HL-60/S4 treated with phorbol 12-myristate 13-acetate at 8.2 ng/mL for 4 days and 3 days (cell line): ENCODE measurements around the gene HLX.

Experiments used
- in situ Hi-C: fragments of 300-500 bp; cut with MboI; formaldehyde crosslinking; loops from 2 replicates; pipeline ENCODE4 v1.15.0; 2022; ENCODE audit warnings: low sequenced_read_pairs

The HLX gene

DNA sequence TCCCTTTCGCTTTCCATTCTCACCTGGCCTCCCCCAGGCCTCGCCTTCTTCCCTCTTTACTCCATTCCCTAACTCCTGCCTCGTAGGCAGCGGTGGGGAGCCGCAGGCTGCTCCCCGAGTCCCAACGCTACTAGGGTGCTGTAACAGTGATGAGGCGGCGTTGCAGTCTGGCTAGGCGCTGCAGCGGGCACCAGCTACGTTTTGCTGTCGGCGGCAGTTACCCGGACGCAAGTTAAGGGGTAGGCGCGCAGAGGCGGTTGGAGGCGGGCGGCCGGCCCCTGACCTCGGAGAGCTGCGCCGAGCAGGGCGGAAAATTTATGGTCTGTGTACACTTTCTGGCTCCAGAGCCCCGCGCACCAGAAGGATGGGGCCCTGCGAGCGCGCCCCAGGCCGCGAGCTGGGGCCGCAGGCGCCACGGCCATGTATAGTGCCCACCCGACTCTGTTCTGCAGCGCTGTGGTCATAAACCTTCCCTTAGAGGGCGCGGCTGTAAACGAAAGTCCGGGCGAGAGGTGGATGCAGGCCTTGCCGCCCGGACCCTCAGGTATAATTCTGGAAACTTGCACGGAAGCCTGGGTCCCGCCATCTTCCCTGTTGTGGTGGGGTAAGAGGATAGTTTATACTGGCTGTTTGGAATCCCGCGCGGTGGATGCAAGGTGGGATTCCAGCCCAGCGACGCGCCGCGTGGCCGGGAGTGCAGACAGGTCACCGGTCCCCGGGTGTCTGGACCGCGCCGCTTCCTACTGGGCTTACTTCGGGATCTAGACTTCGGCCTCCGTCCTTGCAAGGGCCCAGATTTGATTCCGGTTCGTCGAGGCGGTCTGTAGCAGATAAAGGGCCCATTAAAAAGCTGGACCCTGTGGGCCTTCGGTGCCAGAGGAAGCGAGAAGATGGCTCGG lies 15.0 kb downstream of the HLX start:
- in situ Hi-C loops: no loop called here

DNA sequence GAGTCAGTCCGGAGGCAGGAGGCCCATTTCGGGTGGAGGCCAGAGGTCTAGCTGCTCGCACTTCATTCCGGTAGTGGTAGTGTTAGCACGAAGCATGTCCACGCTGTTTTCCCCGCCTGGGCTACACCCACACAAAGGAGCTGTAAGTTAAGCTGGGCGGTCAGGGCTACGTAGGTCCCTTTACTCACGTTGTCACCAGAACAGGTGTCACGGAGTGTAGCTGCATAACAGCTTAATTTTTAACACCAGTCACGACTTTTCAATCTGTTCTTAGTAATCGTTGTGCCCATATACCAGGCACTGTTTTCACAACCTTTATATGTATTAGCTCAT lies 15.6 kb downstream of the HLX start:
- in situ Hi-C loops: no loop called here

DNA sequence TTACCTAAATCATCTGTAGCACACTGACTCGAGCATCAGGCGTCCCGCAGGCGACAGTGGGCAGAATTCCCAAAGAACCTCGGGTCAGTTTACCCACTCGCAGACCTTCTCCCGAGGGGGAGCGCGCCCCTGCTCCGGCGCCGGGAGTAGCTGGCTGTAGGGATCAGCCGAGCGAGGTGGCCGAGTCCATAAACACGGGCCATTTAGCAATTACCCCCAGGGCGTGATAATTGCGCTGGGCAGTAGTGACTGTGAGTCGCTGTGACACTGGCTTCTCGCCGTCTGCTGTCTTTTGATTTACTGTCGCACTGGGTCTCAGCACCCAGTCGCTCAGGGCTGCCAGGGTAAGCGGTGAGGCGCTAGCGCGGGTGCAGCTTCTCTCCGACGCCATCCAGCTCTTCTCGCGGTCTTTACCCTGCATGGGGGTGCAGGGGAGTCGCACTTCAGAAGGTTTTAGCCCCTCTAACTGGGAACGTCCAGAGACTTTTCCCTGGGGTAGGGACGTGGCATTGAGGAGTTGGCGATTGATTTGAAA lies 16.2 kb downstream of the HLX start:
- in situ Hi-C loops: no loop called here

DNA sequence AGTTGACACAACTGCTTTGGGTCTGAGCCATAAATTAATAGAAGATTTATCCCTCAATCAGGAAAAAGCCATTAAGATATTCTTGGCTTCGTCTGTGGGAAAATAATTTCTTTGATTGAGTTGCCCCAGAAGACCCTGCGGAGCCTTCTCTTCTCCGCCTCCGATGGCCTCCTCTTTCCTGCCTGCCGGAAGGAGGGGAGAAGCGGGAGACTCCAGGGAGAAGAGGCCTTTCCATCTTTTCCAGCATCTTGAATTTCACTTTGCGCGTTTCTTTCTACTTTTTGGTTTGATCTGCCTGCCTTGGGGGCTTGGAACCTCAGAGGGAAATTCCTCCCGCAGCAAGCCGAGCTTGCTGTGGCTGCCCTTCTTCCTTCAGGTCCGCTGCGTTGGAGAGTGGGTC lies 16.8 kb downstream of the HLX start:
- in situ Hi-C loops: no loop called here

DNA sequence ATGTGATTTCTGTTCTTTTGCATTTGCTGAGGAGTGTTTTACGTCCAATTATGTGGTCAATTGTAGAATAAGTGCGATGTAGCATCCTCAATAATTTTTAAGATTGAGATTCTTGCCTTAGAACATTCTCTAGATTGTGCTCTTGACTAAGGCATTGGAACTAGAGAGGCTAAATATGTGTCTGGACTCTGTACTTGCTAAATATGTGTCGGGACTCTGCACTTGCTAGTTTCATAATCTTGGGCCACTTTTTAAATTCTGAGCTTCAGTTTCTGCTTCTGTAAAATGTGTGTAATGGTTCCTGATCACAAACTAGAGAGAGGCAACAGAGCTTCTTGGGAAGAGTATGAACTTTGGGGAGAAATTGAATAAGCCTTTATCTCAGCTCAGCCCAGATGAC lies 21.6 kb downstream of the HLX start:
- in situ Hi-C loops: no loop called here

DNA sequence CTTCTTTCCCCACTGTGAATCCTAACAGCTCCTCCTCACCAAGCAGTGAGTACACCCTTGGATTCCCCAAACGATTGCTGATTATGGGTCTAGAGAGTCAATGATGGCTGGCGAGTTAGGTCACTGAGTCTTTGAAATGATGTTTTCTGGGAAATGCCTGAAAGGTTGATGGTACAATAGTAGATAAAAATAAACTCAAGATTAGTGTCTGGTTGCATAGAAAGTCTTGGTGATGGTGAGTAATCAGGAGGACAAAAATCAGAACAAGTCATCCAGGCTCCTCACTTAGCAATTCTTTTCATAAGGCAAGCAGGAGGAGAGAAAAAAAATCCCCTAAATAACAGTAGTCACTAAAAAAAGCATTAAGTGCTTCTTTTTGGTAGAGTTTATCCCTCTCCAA lies 22.6 kb downstream of the HLX start:
- in situ Hi-C loops: no loop called here

DNA sequence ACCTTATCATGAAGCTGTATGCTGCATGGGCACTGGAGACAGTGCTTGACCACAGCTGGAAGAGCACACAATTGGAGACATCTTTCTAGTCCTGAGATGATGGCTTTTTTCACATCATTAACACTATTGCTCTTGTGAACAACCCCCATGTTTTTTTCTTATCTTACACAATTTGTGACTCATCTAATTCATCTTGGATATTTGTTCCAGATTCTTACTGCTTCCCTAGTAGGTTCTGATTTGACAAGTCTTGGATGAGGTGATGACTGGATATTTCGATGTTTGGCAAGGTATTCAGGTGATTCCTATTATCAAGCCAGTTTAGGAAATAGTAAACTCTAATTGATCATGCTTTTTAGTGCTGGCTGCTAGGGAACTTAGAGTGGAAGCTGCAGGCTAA lies 23.7 kb downstream of the HLX start:
- in situ Hi-C loops: no loop called here

DNA sequence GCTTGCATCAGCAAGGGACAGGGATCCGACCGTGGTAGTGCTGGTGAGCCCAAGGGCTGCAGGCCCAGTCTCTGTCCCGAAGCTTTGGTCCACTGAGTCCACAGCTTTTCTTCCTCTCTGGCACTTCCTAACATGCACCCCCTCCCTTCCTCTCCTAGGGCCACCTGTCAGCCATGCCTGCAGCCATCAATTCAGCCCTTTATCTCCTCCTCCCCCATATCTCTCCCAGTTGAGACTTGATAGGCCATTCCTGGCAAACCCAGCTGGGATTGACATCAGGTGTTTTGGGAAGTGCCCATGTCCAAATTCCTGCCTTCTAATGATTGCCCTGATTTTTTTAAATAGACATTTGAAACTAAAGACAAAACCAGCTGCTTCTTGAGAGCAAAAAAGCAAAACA lies 25.6 kb downstream of the HLX start:
- in situ Hi-C loops: no loop called here

DNA sequence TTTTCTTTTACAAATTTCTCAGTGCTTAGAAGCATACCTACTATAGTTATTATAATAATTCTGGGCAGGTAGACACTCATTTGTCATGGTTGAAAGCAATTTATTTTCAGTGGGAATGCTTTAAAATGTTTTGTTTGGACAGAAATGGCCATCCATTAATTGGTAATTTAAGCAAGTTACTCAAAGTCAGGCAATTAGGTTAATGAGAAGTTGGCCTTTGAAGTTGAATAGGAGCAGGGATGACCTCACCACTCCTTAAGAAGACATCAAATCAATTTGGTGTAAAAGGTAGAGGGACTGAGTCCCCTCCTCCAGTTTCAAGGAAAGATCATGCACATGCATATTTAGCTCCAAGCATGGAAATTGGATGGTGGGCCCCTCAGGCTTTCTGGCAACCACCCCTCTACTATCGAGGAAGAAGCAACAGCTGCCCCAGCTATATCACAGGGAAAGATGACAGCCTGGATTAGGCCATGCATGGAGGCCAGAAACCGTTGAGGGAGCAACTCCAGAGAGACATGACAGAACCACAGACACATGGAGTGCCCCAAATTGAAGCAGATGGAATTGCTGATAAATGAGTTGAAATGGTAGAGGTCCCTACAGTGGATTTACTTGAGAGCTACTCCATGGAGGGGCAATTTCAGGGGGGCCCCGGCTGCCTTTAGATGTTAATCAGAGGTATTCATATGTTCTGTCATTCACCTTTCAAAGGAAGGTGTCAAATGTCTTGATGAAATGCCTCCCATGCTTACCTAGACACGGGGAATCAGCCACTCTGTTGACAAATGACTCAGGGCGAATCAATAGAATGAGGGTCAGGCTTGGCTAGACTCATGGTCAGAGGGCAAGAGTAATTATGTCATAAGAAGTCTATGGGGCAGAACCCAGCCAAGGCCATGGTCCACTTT lies 26.7 kb downstream of the HLX start:
- in situ Hi-C loops: no loop called here

DNA sequence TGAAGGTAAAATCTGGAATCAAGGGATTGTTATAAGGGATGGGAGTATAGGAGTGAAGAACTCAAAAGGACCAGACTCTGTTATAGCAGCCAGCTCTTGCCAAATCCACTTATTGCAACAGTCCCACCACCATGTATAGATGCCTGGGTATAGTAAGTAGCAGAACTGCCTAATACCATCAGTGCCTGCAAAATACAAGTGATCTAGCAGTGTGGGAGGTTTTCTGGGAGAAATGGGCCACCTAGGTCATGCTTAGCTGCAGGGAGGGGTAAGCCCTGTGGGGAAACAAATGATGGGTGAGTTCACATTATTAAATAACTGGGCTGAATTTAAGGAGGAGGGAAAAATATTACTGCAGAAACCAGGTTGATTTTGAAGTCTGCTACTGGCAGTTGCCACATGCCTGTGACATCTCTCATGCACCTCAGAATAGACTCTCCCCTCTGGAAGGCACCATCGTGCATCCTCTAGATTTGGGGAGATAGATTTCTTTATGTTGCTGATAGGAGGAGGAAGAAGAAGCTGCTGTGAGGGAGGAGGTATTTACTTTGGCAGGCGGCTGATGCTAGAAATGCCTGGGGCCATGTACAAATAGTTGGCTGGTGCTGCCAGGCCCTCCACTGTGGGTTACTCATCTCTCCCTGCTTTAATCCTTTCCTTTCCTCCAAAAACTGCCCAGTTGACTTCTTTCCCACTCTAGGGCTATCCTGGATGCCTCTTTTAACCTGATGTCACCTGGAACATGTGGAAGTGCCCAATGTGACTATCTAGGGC lies 27.5 kb downstream of the HLX start:
- in situ Hi-C loops: no loop called here

DNA sequence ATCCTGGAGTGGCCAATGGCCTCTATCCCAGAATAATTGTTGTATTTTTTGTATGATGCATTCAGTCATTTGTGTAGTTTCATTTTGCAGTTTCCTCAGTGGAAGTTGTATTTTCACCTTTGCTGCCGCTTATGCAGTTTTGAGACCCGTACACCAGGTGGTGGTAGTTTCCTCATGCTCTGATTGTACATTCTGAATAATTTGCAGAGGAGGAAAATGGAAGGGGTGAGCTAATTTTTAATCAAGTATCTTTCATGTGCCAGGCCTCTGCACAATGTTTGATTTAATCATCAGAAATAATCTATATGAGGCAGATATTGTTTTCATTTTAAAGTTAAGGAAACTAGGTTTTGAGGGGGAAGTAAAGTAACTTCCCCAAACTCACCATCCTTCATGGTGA lies 29.5 kb downstream of the HLX start:
- in situ Hi-C loops: no loop called here

DNA sequence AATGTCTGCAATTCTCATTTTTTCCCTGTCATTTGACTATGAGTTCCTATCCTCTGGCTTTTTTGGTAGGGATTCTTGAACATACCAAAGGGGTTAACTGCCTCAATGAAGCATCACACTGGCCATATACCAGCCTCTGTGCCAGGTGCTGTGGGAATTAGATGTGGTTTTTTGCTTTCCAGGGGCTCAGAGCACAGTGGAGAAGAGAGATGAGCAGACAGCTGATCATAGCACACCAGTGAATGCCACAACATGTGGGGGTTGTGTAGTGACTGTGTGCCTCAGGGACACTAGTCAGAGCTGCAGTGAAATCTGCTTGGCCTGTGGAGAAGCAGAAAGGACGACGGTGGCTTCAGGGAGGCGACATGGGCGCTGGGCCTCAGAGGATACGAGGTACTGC lies 30.8 kb downstream of the HLX start:
- in situ Hi-C loops: no loop called here

DNA sequence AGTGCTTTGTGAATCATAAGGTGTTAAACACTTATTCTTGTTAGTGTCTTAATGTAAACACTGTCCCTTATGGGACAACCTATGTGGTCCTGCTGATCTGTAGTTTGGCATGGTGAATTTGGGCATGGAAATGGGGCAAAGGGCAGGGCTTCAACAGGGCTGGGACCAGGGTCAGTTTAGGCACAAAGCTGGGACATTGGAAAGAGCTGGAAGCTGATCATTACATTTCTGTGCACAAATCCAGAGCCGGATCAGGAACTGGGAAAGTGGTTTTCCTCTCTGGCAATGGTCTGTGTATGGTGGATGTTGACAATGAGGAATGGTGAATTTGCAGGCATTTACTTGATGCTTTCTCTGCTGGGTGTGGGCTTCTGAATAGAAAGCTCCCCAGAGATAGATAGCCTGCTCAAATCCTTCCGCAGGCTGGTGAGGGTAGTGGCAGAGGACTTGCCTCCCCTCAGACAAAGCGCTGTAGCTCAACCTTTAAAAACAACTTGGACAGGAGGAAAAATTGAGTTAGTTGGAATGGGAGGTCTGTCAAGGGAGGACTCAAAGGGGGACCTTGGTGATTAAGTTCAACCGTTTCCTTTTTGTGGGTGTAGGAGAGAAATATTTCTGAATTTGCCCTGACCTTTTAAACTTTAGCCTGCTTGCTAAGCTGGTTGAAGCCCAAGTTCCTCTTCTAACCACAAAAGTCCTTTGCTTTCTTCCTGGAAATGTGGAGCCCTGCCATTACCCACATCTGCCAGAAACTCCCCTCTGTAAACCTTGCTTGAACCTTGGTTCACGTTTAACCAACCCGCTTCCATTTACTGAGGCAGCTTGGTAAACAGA lies 35.3 kb downstream of the HLX start:
- in situ Hi-C loops: no loop called here

DNA sequence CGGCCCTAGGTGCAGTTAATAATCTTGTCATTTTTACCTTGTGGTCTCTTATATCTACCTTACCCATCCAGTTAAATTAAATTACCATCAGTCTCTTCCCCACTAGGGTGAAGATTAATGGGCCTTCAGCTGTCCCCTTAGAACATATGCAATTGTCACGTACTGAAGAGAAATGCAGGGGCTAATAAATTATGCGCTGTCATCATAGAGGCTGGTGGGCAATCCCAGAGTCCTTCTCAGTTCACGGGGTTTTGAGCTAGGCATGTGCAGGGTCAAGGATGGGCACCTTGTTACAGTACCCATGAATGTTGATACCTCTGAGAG lies 35.8 kb downstream of the HLX start:
- in situ Hi-C loops: no loop called here

DNA sequence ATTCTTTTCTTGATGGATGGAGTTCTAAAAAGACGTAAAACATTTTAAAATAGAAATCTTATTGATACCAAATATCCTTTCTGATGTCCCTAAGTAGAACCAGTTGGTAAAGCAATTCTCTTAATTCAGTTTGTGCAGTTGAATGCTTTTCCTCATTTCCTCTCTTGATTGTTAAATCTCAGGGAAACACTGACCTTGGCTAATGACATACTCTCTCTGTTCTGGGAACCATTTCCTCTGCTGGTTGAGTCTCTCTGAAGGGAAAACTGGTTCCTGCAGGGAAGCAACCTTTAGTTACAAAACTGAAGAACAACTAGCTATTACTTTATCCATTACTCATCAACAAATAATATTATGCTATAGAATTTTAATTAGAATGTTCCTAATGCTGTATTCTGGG lies 36.7 kb downstream of the HLX start:
- in situ Hi-C loops: no loop called here

DNA sequence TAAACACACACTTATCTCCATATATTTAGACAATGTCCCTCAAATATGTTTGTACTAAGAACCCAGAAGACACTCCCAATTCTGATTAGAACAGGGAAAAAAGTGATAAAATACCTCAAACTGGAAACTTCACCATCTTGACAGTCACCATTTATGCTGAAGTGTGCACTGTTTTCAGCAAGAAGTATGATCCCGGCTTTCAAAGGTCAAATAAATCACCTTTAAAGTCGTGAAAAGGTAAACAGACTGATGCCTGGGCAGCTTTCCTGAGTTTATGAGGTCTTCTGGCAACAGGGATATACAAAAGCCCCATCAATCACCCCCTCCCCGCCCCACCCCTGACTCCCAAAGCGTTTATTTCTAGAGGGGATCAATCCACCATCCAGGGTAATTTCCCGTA lies 37.9 kb downstream of the HLX start:
- in situ Hi-C loops: no loop called here

DNA sequence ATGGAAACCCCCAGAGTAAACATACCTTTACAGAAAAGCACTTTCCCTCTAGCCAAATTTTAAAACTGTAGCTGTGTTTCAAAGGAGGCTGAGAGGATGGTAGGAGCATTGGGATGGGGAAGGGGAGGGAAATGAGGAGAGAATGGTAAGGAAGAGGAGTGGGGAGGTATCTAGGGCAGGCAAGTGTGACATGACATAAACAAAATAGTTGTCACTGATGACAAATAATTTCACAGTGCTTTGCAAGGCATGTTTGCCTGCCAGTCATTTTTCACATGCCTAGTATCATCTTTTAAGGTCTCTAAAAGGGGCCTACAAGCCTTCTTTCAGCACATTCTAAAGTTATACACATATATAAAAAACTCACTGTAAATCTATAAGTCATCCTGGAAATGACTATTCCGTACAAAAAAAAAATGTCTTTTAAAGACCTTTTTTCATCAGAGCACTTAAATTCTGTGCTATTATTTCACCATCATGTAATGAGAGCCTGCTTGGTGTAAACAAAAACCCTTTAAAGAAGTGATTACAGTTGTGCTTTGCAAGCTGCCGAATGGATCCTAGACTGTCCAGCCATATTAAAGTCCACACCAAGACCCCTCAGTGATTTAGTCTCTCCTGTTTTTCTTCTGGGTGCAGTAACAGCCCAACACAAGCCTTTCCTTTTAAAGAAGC lies 38.4 kb downstream of the HLX start:
- in situ Hi-C loops: no loop called here

DNA sequence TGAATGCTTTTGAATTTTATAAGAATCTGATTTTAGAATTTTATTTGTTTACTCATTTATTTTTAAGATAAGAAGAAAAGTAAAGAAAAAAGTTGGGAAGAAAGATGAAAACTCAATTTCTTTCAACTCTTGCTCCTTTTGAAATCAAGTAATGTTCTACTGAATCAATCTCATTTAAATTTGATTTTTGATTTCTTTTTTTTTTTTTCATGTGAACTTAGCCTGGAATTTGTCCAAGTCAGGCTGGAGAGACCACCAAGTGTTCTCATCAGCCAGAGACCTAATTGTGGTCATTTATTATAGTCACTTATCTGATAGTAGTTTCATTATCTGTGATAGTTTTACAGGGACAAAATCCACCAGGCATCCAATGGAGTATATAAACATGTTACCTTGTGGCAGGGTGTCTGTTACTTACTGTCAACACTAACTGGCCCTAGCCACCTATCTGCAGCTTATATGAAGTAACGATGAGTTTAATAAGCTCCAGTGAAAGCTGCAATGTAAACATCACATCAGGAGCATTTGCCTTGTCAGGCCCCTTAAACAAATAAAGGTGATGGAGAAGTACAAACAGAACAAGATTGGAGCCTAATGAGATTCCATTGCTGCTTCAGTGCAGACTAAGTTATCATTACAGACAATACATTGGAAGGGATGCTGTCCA lies 39.2 kb downstream of the HLX start:
- in situ Hi-C loops: no loop called here

DNA sequence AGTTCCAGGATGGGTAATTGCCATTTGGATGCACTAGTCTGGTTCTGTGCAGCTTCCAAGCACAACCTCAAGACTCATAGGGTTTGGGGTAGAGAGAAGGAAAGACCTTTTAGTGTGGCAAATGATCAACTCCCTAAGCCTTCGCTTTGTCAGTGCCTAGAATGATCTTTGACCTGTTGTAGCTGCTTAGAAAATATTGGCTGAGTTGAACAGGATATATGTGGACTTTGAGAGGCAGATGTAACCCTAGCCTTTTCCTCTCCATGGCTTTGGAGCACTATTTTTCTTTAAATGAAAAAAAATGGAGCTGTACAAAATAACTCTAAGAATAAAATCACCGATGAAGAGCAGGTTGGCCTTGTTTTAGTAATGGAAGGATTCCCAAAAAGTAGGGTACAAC lies 41.7 kb downstream of the HLX start:
- in situ Hi-C loops: no loop called here
